Measurements from ENCODE around the gene SWT1.

- no peak for TF ChIP-seq RBM39 (optimal IDR thresholded peaks at IDR 0.05; ENCODE audit: low read depth, low read length)
- no peak for TF ChIP-seq PHTF2 (CRISPR knock-in tag; IDR thresholded peaks at IDR 0.05)
- no peak for TF ChIP-seq E2F1 (CRISPR knock-in tag; IDR thresholded peaks at IDR 0.05)
- no peak for TF ChIP-seq ZNF586 (CRISPR knock-in tag; conservative IDR thresholded peaks at IDR 0.05)
- TF ChIP-seq, protein P1, sequence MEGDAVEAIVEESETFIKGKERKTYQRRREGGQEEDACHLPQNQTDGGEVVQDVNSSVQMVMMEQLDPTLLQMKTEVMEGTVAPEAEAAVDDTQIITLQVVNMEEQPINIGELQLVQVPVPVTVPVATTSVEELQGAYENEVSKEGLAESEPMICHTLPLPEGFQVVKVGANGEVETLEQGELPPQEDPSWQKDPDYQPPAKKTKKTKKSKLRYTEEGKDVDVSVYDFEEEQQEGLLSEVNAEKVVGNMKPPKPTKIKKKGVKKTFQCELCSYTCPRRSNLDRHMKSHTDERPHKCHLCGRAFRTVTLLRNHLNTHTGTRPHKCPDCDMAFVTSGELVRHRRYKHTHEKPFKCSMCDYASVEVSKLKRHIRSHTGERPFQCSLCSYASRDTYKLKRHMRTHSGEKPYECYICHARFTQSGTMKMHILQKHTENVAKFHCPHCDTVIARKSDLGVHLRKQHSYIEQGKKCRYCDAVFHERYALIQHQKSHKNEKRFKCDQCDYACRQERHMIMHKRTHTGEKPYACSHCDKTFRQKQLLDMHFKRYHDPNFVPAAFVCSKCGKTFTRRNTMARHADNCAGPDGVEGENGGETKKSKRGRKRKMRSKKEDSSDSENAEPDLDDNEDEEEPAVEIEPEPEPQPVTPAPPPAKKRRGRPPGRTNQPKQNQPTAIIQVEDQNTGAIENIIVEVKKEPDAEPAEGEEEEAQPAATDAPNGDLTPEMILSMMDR (IDR thresholded peaks at IDR 0.05 in 2 of 3, conservative IDR thresholded peaks at IDR 0.05 in 1 of 3; ENCODE audit: insufficient read depth in 2 of 3, low read depth in 1 of 3, low read length in 3 of 3), result no peak
- no peak for TF ChIP-seq ARNT (IDR thresholded peaks at IDR 0.05)
- no peak for TF ChIP-seq CSDE1 (IDR thresholded peaks at IDR 0.05)
- TF ChIP-seq YY1 (IDR thresholded peaks at IDR 0.05; ENCODE audit: borderline replicate concordance in 1 of 3, control insufficient read depth in 1 of 3, extremely low read depth in 1 of 3, insufficient read depth in 3 of 3, insufficient read length in 1 of 3, insufficient replicate concordance in 2 of 3, low read depth in 1 of 3, low read length in 2 of 3), result no peak
- TF ChIP-seq EP300 (IDR thresholded peaks at IDR 0.05; ENCODE audit: low read length), result no peak
- no peak for TF ChIP-seq FOXO4 (CRISPR knock-in tag; IDR thresholded peaks at IDR 0.05)
- no peak for TF ChIP-seq GMEB1 (CRISPR knock-in tag; IDR thresholded peaks at IDR 0.05)
- TF ChIP-seq ZNF644 (tag; IDR thresholded peaks at IDR 0.05; ENCODE audit: low read depth), result no peak
- TF ChIP-seq POLR2A (conservative IDR thresholded peaks at IDR 0.05), result no peak
Observed at GRCh38 chr1:185284116-185284515, 127.1 kb downstream of the SWT1 start.
